Measurements from ENCODE around the gene CDHR1. TPM values are rescaled to one million over a fixed set of nuclear protein-coding genes. Genes with fewer than 3 reads are reported as not detected.

CDHR1 gene
- total and polyA plus RNA-seq, 2 donors from 2014 or later: 0.47 to 1.1 TPM

DNA sequence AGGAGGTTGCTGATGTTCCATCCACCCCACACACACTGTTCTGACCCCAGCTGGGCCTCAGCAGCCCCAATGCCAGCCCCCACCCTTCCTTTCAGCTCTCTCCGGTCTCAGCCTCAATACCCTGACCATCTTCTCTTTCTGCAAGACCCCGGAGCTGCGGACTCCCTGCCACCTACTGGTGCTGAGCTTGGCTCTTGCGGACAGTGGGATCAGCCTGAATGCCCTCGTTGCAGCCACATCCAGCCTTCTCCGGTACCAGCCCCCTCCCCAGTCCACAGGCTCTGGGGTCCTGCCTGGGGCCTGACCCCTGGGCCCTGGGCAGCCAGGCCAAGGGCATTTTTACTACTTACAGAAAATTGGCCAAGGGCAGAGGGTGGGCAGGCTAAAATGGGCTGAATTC is 53.2 kb downstream of the CDHR1 start:
- Histone ChIP-seq H3K4me1 (ENCODE audit: control insufficient read depth in 2 of 3, insufficient read depth in 2 of 3, low read depth in 1 of 3, low read length in 3 of 3) (no peaks in the 10 kb centered on the region), H3K36me3 (ENCODE audit: control insufficient read depth in 2 of 3, insufficient read depth in 3 of 3, low read length in 3 of 3) (no peaks in the 10 kb centered on the region), H3K9ac (ENCODE audit: low read length in 3 of 3) (no peak overlapping the region), H3K9me3 (ENCODE audit: control insufficient read depth in 2 of 3, insufficient read depth in 1 of 3, low read length in 3 of 3) (no peaks in the 10 kb centered on the region), H3K27me3 (ENCODE audit: control insufficient read depth, insufficient read depth, low read length) (no peaks in the 10 kb centered on the region), H3K27ac (ENCODE audit: low read depth in 2 of 2, low read length in 2 of 2) (no peak overlapping the region), H3K4me3 (ENCODE audit: low read length in 3 of 3) (no peak overlapping the region)
- FAIRE-seq: no peak
- intact Hi-C loops (cut with DNase I): no loop called here
- TF ChIP-seq, protein P1, sequence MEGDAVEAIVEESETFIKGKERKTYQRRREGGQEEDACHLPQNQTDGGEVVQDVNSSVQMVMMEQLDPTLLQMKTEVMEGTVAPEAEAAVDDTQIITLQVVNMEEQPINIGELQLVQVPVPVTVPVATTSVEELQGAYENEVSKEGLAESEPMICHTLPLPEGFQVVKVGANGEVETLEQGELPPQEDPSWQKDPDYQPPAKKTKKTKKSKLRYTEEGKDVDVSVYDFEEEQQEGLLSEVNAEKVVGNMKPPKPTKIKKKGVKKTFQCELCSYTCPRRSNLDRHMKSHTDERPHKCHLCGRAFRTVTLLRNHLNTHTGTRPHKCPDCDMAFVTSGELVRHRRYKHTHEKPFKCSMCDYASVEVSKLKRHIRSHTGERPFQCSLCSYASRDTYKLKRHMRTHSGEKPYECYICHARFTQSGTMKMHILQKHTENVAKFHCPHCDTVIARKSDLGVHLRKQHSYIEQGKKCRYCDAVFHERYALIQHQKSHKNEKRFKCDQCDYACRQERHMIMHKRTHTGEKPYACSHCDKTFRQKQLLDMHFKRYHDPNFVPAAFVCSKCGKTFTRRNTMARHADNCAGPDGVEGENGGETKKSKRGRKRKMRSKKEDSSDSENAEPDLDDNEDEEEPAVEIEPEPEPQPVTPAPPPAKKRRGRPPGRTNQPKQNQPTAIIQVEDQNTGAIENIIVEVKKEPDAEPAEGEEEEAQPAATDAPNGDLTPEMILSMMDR (IDR thresholded peaks at IDR 0.05; ENCODE audit: borderline replicate concordance, extremely low read depth, insufficient read depth): no peak
- DNase-seq: no peak

DNA sequence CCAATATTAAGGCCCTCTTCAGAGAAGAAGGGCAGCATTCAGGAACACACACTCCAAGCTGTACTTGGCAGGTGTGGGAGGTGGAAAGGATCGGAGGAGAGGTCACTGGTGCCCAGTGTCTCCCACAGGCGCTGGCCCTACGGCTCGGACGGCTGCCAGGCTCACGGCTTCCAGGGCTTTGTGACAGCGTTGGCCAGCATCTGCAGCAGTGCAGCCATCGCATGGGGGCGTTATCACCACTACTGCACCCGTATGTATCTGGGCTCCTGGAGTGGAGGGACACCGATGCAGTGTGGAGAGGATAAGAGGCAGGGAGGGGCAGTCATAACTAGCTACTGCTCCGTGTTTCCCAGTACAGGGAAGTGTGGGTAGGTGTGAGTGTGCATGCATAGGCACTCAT is 54.5 kb downstream of the CDHR1 start:
- no peak overlapping the region for H3K4me3 ChIP-seq (ENCODE audit: low read length in 3 of 3)
- intact Hi-C loops (cut with DNase I): no loop called here
- no peaks in the 10 kb centered on the region for H3K36me3 ChIP-seq (ENCODE audit: control insufficient read depth in 2 of 3, insufficient read depth in 3 of 3, low read length in 3 of 3)
- H3K27me3 ChIP-seq (ENCODE audit: control insufficient read depth, insufficient read depth, low read length): no peaks in the 10 kb centered on the region
- no peak for DNase-seq
- H3K27ac ChIP-seq (ENCODE audit: low read depth in 2 of 2, low read length in 2 of 2): no peak overlapping the region
- TF ChIP-seq, protein P1 (IDR thresholded peaks at IDR 0.05; ENCODE audit: borderline replicate concordance, extremely low read depth, insufficient read depth): no peak
- H3K4me1 ChIP-seq (ENCODE audit: control insufficient read depth in 2 of 3, insufficient read depth in 2 of 3, low read depth in 1 of 3, low read length in 3 of 3): no peaks in the 10 kb centered on the region
- H3K9me3 ChIP-seq (ENCODE audit: control insufficient read depth in 2 of 3, insufficient read depth in 1 of 3, low read length in 3 of 3): no peaks in the 10 kb centered on the region
- no peak overlapping the region for H3K9ac ChIP-seq (ENCODE audit: low read length in 3 of 3)
- FAIRE-seq: no peak

DNA sequence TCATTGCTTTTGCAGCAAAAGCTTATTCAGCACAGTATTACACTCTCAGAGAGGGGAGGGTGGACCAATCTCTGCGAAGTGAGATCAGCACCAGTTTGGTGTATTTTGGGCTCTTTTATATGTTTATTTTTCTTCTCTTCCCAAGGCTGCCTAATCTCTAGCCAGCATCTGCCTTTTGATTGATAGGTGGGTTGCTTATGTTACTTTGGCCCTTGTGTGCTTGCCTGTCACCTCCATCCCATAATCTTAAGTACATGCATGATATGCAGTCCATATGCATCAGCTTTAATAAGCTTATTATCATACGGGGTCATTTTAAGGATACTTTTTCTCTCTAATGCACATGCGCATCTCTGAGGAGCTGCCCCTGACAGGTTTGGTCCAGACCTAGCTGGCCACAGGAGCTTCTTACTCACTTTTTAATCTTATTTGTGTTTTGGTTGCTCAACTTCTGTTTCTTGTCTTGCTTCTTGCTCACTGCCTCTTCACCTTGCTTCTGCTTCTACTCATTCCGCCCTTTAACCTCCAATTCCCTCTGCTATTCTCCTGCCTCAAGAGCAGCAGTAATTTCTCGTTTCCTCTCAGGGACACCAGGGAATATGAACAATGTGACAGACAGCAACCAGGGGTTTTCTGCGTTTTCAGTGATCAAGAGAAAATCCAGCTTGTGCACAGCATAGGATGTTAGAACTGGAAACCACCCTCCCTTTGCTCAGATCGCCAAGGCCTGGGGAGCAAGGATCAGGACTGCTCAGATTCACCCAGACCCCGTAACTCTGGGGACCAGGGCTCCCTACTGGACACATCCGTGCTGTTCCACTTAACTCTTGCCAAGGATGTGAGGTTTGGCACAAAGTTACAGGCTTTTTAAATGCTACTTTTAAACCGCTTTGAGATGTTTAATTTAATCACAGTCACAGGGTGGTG is 60.5 kb downstream of the CDHR1 start:
- Histone ChIP-seq H3K4me1 (ENCODE audit: control insufficient read depth in 2 of 3, insufficient read depth in 2 of 3, low read depth in 1 of 3, low read length in 3 of 3) (no peaks in the 10 kb centered on the region), H3K9ac (ENCODE audit: low read length in 3 of 3) (no peak overlapping the region), H3K4me3 (ENCODE audit: low read length in 3 of 3) (no peak overlapping the region), H3K27me3 (ENCODE audit: control insufficient read depth, insufficient read depth, low read length) (no peaks in the 10 kb centered on the region), H3K27ac (ENCODE audit: low read depth in 2 of 2, low read length in 2 of 2) (no peak overlapping the region), H3K9me3 (ENCODE audit: control insufficient read depth in 2 of 3, insufficient read depth in 1 of 3, low read length in 3 of 3) (no peaks in the 10 kb centered on the region), H3K36me3 (ENCODE audit: control insufficient read depth in 2 of 3, insufficient read depth in 3 of 3, low read length in 3 of 3) (no peaks in the 10 kb centered on the region)
- intact Hi-C loops (cut with DNase I): no loop called here
- FAIRE-seq (no peak), DNase-seq (no peak)
- TF ChIP-seq, protein P1 (IDR thresholded peaks at IDR 0.05; ENCODE audit: borderline replicate concordance, extremely low read depth, insufficient read depth): no peak

Data from kidney (tissue), 14 donors.